GM21367 (cell line): ENCODE data around the gene SLAIN1.
"Not testable (repeated sequence)": the region's sequence is repeated elsewhere in the genome, so short reads cannot be mapped to it uniquely, and the experiment has no call there.

ENCODE experiments used
- ATAC-seq: cut with Tn5 transposase; IDR thresholded peaks from one replicate; pipeline ENCODE4 v1.9.1; 2021; ENCODE audit not compliant: unreplicated experiment

Gene SLAIN1

DNA sequence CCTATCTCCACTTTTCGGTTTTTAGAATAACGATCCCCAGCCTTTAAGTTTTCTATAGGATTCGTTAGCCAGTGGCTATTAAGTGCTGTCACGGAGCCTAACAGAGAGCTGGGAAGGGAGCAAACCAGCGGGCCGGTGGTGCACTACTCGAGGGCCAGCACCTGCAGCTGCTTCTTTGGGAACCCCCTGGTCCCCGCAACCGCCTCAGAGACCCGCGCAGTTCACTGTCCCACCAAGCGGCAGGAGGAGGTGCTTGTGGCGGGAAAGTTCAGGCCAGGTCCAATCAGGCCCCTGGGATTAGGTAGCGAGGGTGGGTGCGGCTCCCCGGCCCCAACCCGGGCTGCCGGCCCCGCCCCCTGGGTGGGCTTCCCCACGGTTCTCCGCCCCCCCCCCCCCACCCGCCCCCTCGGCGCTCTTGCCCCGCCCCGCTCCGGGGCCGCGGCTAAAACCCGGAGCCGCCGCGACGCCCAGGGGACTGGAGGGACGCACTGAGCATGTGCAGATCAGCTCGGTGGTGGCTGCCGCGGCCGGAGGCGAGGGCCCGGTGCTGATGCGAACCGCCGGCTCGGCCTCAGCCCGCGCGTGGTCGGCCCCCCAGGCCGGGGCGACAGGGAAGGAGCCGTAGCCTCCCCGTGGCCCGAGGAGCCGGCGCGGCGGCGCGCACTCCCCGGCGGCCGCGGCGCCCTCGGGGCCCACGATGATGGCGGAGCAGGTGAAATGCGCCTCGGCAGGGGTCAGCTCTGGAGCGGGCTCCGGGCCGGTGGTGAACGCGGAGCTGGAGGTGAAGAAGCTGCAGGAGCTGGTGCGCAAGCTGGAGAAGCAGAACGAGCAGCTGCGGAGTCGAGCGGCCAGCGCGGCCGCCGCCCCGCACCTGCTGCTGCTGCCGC, at the start of gene SLAIN1:
Gene SLAIN1, plus strand, starts transcription at position 471 of the 887 bp plus-strand sequence. Its CDS starts 227 bp downstream, at position 698.
- ATAC-seq, result peak; percentile 69

DNA sequence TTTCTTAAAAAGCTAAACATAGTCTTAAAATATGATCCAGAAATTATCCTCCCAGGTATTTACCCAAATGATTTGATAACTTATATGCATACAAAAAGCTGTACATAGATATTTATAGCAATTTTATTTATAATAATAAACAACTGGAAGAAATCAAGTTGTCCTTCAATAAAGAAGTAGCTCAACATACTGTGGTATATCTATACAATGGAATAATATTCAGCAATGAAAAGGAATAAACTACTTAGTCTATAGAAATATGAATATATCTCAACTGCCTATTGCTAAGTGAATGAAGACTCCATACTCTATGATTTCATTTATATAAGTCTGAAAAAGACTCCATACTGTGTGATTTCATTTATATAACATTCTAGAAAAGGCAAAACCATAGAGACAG, 47.1 kb upstream of the SLAIN1 start:
- ATAC-seq, result no peak

- no peak for ATAC-seq
Observed at GRCh38 chr13:77653301-77653700, 44.2 kb upstream of the SLAIN1 start.

DNA sequence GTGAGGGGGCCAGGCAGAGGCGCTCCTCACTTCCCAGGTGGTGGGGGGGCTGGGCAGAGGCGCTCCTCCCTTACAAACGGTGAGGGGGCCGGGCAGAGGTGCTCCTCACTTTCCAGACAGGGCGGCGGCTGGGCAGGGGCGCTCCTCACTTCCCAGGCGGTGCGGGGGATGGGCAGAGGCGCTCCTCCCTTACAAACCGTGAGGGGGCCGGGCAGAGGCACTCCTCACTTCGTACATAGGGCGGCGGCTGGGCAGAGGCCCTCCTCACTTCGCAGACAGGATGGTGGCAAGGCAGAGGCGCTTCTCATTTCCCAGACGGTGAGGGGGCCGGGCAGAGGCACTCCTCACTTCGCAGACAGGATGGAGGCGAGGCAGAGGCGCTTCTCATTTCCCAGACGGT, 37.5 kb upstream of the SLAIN1 start:
- not testable (repeated sequence) for ATAC-seq

DNA sequence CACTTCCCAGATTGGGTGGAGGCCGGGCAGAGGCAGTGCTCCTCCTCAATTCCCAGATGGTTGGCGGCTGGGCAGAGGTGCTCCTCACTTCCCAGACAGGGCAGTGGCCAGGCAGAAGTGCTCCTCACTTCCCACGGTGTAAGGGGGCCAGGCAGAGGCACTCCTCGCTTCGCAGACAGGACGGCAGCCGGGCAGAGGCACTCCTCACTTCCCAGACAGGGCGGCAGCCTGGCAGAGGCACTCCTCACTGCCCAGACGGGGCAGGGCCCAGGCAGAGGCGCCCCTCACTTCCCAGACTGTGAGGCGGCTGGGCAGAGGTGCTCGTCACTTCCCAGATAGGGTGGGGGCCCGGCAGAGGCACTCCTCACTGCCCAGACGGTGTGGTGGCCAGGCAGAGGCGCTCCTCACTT, 36.6 kb upstream of the SLAIN1 start:
- no peak for ATAC-seq

DNA sequence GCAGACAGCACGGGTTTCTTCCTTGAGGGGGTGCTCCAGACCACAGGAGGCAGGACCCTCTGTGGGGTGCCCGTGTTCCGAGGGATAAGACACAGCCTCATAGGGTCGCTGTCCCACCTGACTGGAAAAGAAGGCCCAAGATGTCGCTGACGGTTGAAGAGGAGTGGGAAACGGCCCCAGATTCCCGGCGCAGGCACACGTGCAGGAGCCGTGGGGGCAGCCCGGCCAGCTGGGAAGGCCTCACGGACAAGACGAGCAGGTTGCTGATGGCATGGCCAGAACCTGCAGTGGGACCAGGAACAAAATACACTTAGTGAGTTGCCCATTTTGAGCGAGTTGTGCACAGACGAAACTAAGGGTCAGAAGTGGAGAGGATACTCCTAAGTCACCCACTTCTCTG, 35.2 kb upstream of the SLAIN1 start:
- not testable (repeated sequence) for ATAC-seq

DNA sequence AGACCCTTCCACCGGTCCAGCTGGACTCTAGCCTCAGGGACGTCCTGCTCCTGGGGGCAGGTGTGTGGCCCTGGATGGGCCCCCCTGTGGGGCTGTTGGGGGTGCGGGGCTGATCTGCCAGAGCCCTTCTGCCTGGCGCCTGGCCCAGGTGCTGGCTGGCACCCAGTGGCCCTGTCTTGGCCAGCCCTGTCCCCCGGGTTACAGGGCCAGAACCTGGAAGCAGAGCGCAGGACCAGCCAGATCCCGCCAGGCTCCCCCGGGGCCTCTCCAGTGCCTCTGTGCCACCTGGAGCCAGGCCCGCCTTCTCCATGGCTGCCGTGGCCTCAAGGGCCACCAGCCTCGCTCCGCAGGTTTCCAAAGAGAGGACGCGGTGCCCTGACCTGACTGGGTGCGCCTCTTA, 34.7 kb upstream of the SLAIN1 start:
- ATAC-seq, result not testable (repeated sequence)

DNA sequence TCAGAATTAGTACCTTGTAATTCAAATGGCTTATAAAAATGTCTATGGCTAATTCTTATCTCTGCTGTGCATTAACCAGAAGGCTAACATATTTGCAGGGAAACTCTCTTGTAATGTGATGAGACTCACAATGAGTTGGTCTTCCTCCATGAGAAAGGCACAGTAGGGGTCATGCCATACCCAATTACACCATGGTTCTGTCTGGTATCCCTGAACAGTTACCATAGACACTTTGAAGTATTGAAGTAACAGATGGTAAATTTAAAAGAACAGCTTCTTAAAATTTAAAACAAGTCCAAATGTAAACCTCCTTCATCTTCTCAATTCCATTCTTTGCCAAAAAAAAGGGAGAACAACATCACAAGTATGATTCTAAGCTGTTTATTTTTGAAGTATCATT, 22.6 kb upstream of the SLAIN1 start:
- ATAC-seq, result no peak

- ATAC-seq, result no peak
Observed at GRCh38 chr13:77678691-77679235, 18.7 kb upstream of the SLAIN1 start.

- ATAC-seq, result no peak
Observed at GRCh38 chr13:77687799-77688198, 9.7 kb upstream of the SLAIN1 start.

GRCh38 chr13:77691871-77692270, 5.6 kb upstream of the SLAIN1 start:
- no peak for ATAC-seq

DNA sequence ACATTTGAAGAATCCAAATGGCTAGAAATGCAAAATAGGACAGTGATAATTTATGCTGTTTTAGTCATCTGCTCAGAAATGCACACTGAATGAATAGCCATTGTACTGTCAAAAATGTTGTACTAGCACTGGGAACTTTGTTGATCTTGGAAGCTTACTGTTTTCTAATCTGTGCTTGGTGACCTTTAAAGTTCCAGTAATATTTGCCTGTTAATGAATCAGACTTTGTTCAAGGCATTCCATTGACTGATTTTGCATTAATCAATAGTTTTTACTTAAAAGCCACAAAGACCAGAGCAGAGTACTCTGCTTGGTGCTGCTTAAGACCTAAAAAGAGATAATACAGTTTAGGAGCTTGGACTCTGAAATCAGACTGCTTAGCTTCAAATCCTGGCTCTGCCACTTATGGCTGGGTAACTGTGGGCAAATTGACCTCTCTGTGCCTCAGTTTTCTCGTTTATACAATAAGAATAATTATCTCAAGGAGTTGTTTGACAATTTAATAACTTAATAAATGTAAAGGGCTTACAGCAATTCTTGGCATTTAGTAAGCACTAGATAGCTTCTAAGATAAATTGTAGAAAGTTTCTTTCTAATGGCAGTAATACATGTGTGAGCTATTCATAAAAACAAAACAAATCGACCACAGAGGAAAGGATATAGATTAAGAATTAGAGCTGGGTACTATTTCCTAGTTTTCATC, 4.6 kb upstream of the SLAIN1 start:
- no peak for ATAC-seq

- ATAC-seq, result no peak
Observed at GRCh38 chr13:77693449-77693940, 4.0 kb upstream of the SLAIN1 start.

DNA sequence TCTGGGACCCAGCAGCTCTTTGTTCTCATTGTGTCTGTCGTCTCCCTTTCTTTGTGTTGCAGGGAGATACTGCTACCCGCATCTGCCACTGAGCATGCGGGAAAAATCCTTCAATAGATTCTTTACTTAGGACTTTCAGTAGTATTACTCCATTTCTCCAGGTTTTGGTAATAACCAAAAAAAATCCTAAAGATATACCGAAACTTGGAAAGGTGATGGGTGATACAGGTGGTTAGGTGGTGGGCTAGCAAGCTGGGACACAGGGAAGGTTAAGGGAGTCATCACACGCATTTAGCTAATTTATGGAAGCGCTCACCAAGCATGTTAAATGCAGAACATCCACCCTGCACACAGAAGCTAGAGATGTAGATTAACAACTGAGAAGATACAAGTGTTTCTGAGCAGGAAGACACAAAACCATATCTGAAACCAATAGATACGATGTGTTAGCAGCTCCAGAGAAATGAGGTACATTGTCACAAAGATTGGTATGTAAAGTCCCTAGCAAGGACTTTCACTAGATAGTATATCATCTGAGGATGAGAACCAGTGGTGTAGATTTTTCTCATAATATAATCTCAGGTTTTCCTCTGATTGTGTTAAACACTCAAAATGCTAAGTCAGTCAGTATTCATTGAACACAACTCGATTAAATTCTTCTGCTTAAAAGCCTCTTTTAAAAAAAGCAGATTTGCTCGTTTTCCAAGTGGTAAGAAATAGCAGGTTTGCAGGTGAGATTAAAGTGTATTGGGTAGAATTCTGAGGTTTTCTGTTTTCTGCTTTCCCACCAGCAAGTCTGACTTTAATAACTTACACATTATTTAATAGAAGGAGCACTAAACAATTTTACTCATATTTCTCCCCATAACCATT, 1.2 kb upstream of the SLAIN1 start:
- ATAC-seq, result no peak

DNA sequence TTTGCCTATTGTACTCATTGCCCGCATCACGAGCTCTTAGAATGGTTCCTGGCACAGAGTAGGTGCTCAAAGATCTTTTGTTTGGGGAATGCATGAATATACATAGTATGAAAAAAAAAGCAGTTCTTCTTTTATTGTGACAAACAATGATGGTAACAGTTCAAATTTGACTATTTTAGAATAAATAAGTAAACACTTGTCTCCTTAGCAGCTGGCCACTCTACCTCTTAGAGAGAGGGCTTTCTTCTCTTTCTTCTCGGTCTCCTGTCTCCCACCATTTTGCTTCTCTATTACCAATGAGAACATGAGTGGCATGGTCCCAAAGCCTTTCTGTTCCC, 639 bp upstream of the SLAIN1 start:
- no peak for ATAC-seq

GRCh38 chr13:77698201-77699058, 943 bp downstream of the SLAIN1 start:
- peak; percentile 24 for ATAC-seq

GRCh38 chr13:77699059-77699680, 1.7 kb downstream of the SLAIN1 start:
- no peak for ATAC-seq

- ATAC-seq, result no peak
Observed at GRCh38 chr13:77701305-77701704, 3.8 kb downstream of the SLAIN1 start.

DNA sequence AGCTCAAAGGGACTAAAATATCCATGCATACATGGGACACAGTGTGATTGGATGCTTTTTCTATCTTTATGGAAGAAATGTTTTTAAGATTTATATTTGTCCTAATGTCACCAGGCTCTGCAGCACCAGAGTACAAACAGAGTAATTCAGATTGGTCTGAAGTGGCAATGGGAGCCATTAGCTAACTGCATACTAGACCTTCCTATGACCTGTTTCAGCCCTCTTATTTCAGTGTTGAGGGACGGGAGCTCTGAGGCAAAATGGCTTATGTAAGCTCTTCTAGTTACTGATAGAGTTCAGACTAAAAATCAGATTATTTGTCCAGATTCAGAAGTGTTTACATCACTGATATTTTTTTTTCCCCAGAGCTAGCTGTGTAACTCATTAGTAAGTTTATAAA, 4.9 kb downstream of the SLAIN1 start:
- ATAC-seq, result no peak

DNA sequence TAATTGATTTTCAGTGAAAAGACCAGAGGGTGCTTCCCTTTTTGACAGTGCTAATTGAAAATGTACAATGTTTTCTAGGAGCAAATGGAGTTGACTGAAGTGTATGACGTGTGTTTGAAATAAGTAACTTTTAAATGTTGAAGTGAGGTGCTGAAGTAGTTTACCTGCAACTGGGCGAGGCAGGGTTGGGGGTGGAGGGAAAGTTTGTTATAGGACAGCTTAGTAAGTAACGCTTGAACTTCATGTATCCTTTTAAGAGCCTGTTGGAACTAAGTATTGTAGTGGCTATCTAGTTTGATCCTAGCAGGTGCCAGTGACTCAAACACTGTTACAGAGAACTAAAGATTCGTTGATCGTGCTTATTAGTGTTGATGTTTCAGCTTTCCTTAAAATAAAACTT, 5.9 kb downstream of the SLAIN1 start:
- no peak for ATAC-seq
